ENCODE data around the gene MAN2B2.

The MAN2B2 gene

GRCh38 chr4:6568689-6569332 lies 6.2 kb upstream of the MAN2B2 start:
- DNase-seq, result no peak

- no peak for DNase-seq
Measured at GRCh38 chr4:6571608-6572007, 3.4 kb upstream of the MAN2B2 start.

GRCh38 chr4:6573551-6573950 lies 1.4 kb upstream of the MAN2B2 start:
- no peak for DNase-seq

GRCh38 chr4:6573986-6574746 lies 823 bp upstream of the MAN2B2 start:
- DNase-seq, result no peak

GRCh38 chr4:6575503-6576240 lies 683 bp downstream of the MAN2B2 start:
- DNase-seq, result no peak

- no peak for DNase-seq
Measured at GRCh38 chr4:6576512-6576911, 1.5 kb downstream of the MAN2B2 start.

- DNase-seq, result no peak
Measured at GRCh38 chr4:6576932-6577331, 1.9 kb downstream of the MAN2B2 start.

GRCh38 chr4:6577409-6577808 lies 2.4 kb downstream of the MAN2B2 start:
- DNase-seq, result no peak

- no peak for DNase-seq
Measured at GRCh38 chr4:6578221-6578620, 3.2 kb downstream of the MAN2B2 start.

GRCh38 chr4:6580353-6580752 lies 5.4 kb downstream of the MAN2B2 start:
- no peak for DNase-seq

- no peak for DNase-seq
Measured at GRCh38 chr4:6581566-6582121, 6.7 kb downstream of the MAN2B2 start.

GRCh38 chr4:6582889-6583490 lies 8.0 kb downstream of the MAN2B2 start:
- DNase-seq, result no peak

GRCh38 chr4:6584865-6585264 lies 9.9 kb downstream of the MAN2B2 start:
- DNase-seq, result no peak

- DNase-seq, result no peak
Measured at GRCh38 chr4:6586715-6587325, 11.8 kb downstream of the MAN2B2 start.

GRCh38 chr4:6589444-6589843 lies 14.5 kb downstream of the MAN2B2 start:
- no peak for DNase-seq

- no peak for DNase-seq
Measured at GRCh38 chr4:6591313-6591712, 16.3 kb downstream of the MAN2B2 start.

- no peak for DNase-seq
Measured at GRCh38 chr4:6591781-6592180, 16.8 kb downstream of the MAN2B2 start.

GRCh38 chr4:6592804-6593563 lies 18.0 kb downstream of the MAN2B2 start:
- no peak for DNase-seq

GRCh38 chr4:6594341-6594740 lies 19.4 kb downstream of the MAN2B2 start:
- no peak for DNase-seq

GRCh38 chr4:6594826-6595355 lies 19.9 kb downstream of the MAN2B2 start:
- DNase-seq, result no peak

- DNase-seq, result no peak
Measured at GRCh38 chr4:6595897-6596537, 21.0 kb downstream of the MAN2B2 start.

All from NCI-H510A (cell line).